GM18519 (cell line): Measurements from ENCODE around the gene SF3B1.
"Not testable (repeated sequence)": the region's sequence is repeated elsewhere in the genome, so short reads cannot be mapped to it uniquely, and the experiment has no call there.

Experiments used
- ATAC-seq: cut with Tn5 transposase; IDR thresholded peaks from one replicate; pipeline ENCODE4 v1.9.1; 2021; ENCODE audit warnings: mild to moderate bottlenecking, moderate library complexity; ENCODE audit not compliant: unreplicated experiment, low FRiP score

SF3B1 gene

DNA sequence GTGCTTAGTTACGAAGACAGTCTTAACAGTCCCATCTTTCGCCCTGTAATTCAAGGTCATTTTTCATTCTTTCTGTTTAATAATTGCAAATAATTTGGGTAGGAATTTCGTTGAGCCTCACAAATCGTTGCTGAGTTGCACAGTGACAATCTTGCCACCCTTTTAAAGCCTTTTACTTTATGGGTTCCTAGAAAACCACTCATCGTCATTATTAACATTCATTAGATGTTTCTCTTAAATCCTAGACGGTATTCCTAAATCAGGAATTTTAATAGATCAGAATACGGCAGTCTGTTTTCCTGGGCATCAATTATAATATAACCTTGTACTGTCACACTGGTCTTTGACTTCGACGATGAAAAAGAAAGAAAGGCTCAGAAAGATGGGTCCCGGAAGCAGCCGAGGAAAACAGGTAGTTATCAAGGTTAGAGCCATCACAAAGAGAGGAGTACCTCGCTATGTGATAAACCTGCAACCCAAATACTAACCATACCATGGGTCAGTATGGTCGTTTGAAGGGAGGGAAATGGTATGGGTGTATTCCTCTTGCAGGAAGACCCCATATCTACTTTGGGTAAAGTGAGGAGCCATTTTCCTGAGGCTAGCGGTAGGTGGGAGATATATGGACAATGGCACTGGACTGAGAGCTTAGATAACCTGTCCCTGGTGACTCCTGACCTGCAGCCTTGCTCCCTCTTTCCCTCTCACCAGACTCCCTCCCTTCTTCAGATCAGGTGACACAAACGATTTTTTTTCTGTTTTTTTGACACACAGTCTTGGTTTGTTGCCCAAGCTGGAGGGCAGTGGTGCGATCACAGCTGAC is 981 bp upstream of the SF3B1 start:
- ATAC-seq: no peak

DNA sequence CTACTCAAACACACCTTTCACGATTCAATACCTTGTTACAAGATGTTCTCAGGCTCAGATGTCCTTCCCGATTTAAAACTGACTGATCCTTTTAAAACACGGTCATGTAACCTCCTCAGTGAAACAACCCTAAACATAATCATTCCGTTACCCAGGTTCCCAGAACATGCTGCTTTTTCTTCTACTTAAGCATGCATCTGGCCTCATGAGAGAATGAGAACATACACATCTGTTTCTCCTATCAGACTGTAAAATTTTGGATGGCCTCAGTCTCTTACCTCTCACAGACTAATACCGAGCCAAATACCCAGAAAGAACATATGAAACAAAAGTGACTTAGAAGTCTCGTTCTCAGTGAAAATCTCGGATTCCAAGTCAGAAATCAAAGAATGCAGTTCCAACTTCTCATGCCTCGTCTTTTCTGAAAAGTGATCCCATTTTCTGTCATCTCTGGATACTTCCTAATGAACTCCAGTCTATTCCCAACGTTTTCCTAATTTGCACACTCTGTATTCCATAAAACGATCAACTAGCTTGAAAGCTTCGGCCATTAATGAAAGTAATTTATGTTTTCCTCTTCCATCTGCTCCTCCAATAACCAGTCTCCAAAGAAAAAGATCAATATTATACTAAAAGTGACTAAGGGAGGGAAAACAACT is 919 bp downstream of the SF3B1 start:
- ATAC-seq: no peak

DNA sequence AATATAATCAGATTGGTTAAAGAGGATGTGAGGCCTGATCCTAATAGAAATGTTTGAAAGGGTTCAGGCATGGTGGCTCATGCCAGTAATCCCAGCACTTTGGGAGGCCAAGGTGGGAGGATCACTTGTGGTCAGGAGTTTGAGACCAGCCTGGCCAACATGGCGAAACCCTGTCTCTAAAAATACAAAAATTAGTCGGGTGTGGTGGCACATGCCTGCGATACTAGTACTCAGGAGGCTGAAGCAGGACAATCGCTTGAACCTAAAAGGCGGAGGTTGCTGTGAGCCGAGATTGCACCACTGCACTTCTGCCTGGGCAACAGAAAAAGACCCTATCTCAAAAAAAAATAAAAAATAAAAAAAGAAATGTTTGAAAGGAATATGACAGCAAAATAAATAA is 2.3 kb downstream of the SF3B1 start:
- not testable (repeated sequence) for ATAC-seq

DNA sequence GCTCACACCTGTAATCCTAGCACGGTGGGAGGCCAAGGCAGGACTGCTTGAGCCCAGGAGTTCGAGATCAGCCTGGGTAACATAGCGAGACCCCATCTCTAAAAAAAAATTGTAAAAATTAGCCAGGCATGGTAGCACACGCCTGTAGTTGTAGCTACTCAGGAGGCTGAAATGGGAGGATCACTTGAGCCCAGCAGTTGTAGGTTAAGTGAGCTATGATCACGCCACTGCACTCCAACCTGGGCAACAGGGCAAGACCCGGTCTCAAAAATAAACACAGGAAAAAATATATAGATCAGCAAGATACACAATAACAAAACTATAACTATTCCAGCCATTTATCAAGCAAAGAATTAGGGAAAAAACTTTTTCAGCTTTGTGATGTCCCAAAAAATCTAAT is 3.0 kb downstream of the SF3B1 start:
- no peak for ATAC-seq

DNA sequence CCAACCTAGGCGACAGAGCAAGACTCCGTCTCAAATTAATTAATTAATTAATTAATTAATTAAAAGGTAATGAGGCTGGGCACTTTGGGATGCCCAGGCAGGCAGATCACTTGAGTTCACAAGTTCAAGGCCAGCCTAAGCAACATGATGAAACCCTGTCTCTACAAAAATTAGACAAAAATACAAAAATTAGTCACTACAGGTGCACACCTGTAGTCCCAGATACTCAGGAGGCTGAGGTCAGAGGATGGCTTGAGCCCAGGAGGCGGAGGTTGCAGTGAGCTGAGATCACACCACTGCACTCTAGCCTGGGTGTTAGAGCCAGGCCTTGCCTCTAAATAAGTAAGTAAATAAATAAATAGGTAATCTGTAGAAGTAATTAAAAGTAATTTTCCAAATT is 6.8 kb downstream of the SF3B1 start:
- ATAC-seq: no peak

DNA sequence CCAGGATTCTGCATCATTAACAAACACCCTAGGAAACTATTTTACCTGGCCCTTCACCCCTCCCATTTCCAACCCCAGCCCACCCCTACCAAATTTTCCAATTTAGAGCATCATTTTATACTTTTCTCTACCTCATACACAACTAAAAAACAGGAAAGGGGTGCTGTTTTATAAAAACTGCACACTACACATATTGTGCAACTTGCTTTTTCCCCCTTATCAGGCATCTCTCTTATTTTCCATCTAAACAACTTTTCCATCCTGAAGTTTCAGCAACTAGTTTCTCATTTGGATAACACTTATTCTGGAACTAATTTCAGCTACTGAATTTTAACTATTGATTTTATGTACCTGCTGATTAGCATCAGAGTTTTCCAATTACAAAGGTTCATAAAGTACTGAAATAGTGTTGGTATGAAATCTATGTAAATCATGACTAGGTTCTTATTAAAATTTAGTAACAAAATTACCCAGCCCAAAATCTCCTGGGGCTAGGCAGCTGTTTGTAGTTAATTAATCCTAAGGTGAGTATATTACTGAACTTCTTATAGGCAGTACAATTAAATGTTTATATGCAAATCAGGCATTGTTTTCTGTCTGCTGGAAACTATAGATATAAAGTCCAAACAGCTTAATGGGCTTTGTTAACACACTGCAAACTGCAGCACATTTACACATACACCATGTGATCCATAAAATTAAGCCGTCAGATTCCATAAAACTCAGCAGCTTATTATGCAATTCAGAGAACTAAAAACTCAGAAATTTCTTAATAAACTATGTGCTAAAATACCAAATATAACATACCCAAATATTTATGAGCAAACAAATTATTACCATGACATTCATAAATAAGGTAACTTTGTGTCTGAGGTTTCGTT is 7.9 kb downstream of the SF3B1 start:
- no peak for ATAC-seq

DNA sequence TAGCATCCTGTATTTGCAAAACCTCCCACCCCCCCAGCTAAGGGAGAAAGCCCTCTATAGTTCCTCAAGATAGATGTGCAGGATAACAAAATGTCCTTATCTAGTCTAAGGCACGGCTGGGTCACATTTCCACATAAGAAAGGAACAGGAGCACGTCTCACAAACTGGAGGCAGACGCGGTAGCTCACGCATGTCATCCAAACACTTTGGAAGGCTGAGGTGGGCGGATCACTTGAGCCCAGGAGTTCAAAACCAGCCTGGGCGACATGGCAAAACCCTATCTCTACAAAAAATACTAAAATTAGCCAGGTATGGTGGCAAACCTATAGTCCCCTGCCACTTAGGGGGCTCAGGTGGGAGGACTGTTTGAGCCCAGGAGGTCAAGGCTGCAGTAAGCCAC is 9.3 kb downstream of the SF3B1 start:
- ATAC-seq: no peak

DNA sequence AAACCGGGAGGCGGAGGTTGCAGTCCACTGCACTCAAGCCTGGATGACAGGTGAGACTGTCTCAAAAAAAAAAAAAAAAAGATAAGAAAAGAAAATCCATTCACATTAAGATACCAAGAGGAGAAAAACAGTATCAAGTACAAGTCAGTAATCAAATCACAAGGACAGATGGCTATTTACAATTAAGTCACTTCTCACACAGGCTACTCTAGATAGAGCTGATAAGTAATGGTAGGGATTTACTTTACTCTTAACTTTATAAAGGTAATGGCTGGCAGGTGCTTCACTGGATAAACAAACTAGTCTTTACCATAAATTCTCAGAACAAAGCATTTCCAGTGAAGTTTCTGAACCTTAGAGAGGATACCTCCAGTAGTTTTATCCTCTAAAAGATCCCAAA is 11.5 kb downstream of the SF3B1 start:
- ATAC-seq: no peak

DNA sequence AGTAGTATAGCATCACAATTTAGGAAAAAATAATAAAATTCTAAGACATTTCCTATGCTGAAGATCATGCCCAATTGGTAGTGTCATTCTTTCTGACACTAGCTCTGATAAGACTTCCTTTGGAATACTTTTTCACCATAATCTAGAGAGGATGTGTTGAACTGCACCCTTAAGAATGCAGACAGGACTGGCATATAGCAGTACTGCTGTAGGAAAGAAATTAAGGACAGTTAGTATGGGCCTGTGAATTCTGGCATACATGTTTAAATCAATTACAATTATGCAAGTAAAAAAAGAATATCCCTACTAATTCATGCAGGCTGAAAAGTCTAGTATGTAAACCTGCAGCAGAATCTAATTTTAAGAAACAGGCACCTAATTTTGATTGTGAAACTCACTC is 15.4 kb downstream of the SF3B1 start:
- no peak for ATAC-seq

DNA sequence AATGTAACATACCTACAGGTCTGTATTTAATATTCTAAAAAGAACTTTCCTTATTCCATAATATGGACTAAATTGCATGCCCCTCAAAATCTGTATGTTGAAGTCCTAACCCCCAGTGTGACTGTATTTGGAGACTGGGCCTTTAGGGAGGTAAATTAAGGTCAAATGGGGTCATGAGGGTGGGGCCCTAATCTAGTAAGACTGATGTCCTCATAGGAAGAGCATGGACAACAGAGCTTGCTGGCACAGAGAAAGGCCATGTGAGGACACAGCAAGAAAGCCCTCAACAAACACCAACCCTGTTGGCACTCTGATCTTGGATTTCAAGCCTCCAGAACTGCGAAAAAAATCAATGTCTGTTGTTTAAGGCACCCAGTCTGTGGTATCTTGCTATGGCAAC is 18.6 kb downstream of the SF3B1 start:
- no peak for ATAC-seq

DNA sequence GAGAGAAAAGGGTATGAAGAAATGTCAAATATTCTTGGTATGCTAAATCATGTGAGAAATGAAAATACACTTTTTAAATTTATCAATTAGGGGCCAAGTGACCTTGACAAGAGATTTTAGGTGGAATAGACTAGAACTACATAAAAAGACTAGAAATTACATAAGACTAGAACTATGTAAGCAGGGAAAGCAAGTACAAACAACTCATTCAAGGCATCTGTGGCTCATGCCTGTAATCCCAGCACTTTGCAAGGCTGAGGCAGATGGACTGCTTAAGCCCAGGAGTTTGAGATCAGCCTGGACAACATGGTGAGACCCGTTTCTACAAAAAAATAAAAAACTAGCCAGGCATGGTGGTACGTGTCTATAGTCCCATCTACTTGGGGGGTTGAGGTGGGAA is 20.3 kb downstream of the SF3B1 start:
- ATAC-seq: no peak

DNA sequence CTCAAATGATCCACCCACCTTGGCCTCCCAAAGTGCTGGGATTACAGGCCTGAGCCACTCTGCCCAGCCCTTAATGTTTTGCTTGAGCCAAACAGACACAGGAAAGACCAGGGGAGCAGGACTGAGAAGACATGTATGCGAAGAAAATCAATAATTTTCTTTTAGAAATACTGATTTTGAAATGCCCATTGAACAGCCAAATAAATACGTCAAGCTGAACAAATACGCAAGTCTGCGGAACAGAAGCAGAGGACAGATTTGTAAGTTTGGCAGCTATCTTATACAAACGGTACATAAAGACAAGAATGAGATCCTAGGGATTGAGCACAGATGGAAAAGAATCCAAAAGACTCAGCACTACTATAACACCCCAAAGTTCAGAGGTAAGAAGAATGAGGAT is 20.8 kb downstream of the SF3B1 start:
- no peak for ATAC-seq

DNA sequence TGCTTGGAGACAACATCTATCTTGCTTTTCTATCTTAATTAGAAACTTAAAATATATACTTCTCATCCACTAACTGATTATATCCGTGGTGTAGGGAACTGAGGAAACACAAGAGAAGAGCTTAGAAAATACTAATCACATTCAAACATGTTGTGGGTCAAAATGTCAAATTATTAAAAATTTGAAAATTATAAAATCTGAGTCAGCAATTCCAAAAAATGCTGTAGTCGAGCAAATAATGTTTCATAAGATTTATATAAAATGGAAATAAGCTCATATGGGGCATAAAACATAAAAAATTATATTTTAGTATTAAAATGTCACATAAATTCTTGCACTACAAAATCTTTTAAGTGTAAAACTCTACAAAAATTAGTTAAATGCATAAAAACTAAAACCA is 29.2 kb downstream of the SF3B1 start:
- no peak for ATAC-seq

DNA sequence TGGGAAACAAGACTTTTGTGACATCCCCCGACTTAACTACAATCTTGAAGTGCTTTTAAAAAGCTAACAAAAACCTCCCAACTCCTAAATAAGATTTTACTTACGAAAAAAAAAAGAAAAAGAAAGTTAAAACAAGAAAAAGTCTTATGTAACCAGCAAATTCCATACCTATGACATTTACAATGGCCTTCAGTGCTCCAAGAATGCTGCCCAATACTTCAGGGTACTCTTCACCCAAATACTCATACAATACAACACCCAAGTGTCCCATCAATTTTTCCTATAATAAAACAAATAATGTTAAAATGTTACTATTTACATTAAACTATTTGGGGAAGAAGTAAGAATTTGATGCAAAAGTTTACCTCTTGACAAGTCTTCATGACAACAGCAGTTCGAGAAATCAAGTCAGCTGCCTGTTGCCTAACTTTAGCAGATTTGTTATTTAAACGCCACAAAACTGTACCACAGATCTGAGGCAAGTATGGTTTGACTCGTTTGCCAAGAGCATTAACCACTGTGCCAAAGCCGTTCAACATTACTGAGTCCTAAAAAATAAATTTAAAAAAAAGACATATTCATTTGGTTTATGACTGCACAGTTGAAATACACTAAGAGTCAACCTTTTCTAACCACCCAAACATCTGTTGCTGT is 34.8 kb downstream of the SF3B1 start:
- no peak for ATAC-seq

DNA sequence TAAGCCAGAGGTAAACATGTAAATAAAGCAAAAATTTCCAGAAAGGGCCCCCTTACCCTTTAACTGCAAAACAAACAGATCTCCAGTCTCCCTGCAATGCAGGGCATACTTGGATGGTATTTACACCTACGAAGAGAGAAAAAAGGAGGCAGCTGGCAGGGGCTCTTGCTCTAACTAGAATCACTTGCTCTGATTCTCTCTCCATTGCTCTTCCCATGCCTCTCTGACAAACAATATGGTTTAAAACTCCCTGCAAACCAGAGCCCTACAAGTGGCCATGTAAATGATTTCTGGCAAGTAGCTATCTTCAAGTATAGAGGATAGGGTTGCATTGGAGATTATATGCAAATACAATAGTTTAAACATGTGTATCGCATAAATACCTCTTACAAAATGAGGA is 35.9 kb downstream of the SF3B1 start:
- no peak for ATAC-seq

DNA sequence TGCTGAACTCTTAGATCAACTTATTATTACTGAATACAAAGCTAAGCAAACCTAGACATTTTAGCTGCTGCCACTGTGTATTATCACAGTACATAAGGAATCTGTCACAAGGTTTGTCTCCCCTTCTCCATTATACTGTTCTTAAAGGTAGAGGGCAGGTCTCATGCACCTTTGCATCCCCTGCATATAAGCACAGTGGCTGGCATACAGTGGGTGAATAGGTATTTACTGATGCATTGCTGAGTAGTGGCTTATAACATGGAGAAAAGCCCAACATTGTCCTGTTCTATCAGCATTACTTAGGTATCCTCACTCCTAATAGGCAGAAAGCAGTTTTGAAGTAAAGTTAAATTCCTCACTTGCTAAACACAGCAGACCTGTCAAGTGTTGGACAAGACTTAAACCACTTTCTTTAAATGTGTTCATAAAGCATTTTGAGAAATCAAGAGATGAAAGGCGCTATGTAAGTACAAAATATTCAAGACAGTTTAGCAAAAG is 43.6 kb downstream of the SF3B1 start:
- no peak for ATAC-seq

DNA sequence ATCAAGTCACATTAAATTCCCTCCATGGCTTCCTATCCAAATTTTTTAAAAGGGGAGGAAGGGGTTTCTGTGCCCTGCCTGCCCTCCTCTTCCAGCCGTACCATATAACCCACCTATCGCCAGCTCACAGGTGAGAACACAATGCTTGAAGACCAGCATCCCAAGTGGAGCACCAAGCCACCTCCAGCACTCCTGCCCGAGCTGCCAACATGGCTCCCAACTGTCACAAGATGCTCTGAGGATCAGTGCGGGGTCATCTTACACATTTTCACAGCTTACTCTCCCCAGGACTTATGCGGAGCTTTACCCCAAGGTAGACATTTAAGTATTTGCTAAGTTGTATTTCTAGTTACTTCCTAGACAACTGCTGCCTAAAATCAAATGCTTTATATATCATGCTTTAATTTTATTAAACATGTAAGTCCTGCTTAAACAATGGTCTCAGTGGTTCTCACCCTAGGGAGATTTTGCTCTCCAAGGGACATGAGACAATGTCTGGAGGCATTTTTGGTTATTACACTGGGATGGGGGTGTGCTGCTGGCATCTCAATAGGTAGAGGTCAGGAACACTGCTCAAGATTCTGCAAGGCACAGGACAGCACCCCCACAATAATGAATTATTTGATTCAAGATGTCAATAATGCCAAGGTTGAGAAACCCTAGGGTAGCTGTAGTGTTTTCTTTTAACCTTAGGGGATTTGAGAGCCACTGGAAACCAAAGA is 45.8 kb downstream of the SF3B1 start:
- ATAC-seq: no peak

DNA sequence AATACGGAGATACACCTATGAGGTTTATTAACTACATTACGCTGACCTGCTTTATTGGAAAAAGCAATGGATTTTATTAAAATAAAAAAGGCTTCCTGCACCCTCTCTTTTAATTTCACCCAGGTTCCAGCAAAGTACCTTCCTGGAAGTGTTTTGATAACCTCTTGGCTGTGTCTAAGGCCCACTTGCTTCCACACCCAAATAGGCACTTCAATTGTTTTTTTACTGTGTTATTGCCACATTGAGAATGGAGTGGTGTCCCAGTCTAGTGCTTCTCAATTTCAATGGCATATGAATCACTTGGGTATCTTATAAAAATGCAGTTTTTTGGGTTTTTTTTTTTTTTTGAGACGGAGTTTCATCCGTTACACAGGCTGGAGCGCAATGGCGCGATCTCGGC is 47.6 kb downstream of the SF3B1 start:
- no peak for ATAC-seq

DNA sequence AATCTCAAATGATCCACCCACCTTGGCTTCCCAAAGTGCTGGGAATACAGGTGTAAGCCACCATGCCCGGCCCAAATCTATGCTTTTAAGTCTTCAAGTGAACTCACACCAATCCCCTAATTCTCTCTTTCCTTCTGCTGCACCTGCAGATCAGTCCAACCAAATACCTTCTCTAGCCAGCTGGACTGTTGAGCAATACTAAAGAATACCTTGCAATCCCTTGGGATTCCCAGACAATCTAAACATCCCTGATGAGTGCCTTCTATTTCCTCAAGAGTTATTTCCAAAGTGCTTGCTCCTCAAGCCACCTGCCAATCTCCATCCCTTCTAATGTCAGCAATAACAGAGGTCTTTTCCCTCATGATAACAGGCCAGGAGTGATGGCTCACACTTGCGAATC is 48.6 kb downstream of the SF3B1 start:
- no peak for ATAC-seq

DNA sequence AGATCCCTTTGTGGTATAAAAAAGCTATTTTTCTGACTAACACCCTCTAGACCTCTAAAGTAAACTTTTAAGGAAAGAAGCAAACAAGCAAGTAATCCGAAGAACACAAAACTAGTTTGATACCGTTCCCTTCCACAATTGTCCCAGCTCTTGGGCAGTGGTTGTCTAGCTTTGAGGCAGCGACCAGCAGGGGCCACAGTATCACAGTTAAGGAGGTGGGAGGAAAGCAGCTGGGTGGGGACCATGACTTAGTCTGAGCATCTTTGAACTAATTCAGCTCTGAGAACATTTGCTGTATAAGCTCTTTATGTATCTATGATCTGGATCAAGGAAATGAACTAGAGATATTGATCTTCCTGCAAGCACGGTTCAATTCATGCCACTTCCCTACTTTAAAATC is 51.0 kb downstream of the SF3B1 start:
- no peak for ATAC-seq
